VCaP (cell line): ENCODE measurements around the gene EML1.

Experiments used
- H3K27ac ChIP-seq: fragments of 450-650 bp; 2 replicates; pipeline ENCODE4 v1.5.1; 2017
- CTCF ChIP-seq: fragments of 450-650 bp; conservative IDR thresholded peaks from 2 replicates; pipeline ENCODE4 v1.5.1; 2017; ENCODE audit warnings: mild to moderate bottlenecking, moderate library complexity

Gene EML1

GRCh38 chr14:99875421-99875820 lies 82.2 kb downstream of the EML1 start:
- TF ChIP-seq CTCF, result no peak
- no peak overlapping the region for H3K27ac ChIP-seq

DNA sequence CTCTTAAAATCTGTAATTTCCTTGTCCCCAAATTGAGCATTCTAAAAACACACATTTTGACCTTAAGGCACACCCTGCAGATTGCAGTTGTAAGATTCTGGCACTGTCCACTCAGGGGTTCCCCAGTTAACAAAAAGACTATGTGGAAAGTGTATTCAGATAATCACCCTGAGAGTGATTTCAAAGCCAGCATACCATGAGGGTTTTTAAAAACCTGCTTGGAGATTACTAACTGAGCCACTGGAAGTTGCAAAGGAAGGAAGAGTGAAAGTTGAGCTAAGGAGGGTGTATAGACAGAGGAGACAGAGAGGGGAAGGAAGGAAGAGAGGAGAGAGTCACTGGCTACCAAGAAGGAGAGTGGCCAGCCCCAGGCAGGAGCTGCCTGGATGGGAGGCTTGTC lies 82.6 kb downstream of the EML1 start:
- no peak for TF ChIP-seq CTCF
- no peak overlapping the region for H3K27ac ChIP-seq

DNA sequence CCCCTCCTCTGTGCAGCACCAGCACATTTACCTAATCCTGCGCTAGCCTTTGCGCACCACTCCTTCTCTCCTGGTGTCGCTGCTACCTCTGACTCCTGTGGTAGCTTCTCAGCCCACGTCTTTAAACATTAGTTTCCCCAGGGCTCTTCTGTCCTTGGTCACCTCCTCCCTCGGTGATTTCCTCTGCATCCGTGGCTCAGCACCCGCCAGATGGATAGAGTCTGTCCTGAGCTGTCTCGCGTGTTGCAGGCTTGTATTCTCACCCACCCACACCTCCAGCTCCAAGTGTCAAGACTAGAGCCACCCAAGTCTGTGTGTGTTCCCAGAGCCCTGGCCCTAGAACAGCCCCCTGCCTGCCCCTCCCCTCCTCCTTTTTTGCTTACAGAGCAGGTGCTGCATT lies 83.2 kb downstream of the EML1 start:
- no peak for TF ChIP-seq CTCF
- H3K27ac ChIP-seq, result no peak overlapping the region

DNA sequence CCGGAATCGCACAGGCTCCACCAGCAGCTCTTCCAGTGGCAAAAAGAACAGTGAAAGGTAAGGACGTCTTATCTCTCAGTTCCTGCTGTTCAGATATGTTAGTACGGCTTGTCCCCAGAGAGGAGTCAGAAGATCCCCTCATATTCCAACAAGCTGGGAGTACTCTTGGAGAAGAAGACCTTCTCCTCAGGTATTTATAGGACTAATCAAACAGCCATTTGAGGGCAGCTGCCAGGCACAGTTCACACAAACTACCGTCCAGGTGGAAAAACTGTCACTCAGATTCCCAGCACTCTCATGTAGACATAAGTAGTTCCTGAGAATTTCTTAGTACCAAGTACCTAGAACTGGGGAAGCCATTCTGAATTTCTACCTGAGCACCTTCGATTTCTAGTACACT lies 85.3 kb downstream of the EML1 start:
- no peak for TF ChIP-seq CTCF
- H3K27ac ChIP-seq, result no peak overlapping the region

GRCh38 chr14:99879401-99880295 lies 86.4 kb downstream of the EML1 start:
- TF ChIP-seq CTCF, result no peak
- no peak overlapping the region for H3K27ac ChIP-seq

- H3K27ac ChIP-seq, result no peak overlapping the region
- no peak for TF ChIP-seq CTCF
Measured at GRCh38 chr14:99880651-99881420, 87.6 kb downstream of the EML1 start.

DNA sequence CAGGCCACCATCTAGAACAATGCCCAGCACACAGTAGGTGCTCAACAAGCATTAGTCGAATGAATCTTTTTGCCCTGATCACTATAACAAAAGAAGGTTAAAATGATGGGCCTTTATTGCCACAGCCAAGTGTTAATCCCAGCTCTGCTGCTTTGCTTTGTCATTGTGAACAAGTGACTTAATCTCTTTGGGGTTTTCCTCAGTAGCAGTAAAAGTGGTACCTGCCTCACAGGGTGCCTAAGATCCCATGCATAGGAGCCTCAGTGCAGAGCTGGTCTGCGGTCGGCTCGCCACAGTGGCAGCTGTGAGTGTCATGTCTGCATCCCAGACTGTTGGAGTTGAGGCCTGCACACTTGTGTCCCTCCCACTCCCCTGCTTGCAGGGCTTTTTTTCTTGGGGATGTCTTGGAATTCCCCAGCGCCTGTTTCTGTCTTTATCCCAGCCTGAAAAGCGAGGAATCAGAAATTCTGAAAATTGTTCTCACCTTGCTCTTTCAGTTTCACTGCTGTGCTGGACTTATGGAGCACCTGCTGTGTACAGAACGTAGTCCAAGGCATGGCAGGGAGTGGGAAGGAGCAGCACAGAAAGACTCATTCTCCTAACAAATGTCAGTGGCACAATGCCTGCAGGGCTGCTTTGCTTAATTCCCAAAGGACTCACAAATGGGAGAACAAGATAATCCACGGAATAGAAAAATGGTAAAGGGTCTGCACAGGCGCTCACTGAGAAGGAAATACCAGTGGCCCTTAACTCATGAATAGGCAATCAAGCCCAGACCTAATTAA lies 90.8 kb downstream of the EML1 start:
- H3K27ac ChIP-seq, result no peak overlapping the region
- no peak for TF ChIP-seq CTCF
